K562 (cell line): ENCODE results near the gene TMEM92. TPM values are rescaled to one million over a fixed set of nuclear protein-coding genes. Genes with fewer than 3 reads are reported as not detected.
A peak's percentile ranks its signal among the peaks of the same experiment; 100 is the strongest.

Experiments
- ATAC-seq: fragments of 200-7000 bp; cut with Tn5 transposase; 3 replicates; pipeline ENCODE4 v1.9.1; 2020; ENCODE audit warnings: moderate library complexity
- BruUV-seq: library from RNA; stranded (reverse); fragments of 400-500 nt; replicated peaks from 2 replicates; lab custom pipeline; 2021; lab: Mats Ljungman, UMichigan
- CTCF ChIA-PET: fragments of 300-600 bp; formaldehyde crosslinking; extraction: SDS; loops from one replicate; lab custom pipeline; 2021; ENCODE audit warnings: low intra/inter-chr PET ratio; lab: Yijun Ruan, JAX
- POLR2A ChIA-PET: fragments of 300-600, 350-650 bp; sonication (Branson Sonifier 250); formaldehyde crosslinking; extraction: SDS; loops from one replicate; lab custom pipeline; 2021; ENCODE audit warnings: antibody characterized with exemption, inconsistent platforms; lab: Yijun Ruan, JAX
- DNase-seq, 4 experiments: peaks; one replicate each; pipeline versions ENCODE4 v3.0.0 to v3.0.0-alpha.2; 2011 to 2018; ENCODE audit warnings: low spot score in 3 of 4, mixed read lengths in 3 of 4; ENCODE audit errors: extremely low read depth in 1 of 4
- FAIRE-seq: peaks from 2 replicates; lab custom pipeline; 2011; peaks lifted over from hg19 to GRCh38; lab: Jason Lieb, UNC
- H2AFZ ChIP-seq: 2 replicates; pipeline ENCODE4 v1.6.0; 2011; ENCODE audit warnings: low read depth, low read length, control low read depth, inconsistent platforms
- H3K27ac ChIP-seq: fragments of 200-600 bp; 3 replicates; pipeline ENCODE4 v1.8.0; 2011; ENCODE audit warnings: low read depth, mild to moderate bottlenecking, control low read depth, inconsistent platforms, low read length, moderate library complexity, mixed read lengths; ENCODE audit errors: extremely low read depth
- H3K27me3 ChIP-seq, 2 experiments: fragments of 300-600 bp in 1 of 2; 2 replicates in 1 of 2; 3 replicates in 1 of 2; pipeline versions ENCODE4 v1.6.0 to v1.8.0; 2011; ENCODE audit warnings: inconsistent platforms in 2 of 2, low read length in 2 of 2, mild to moderate bottlenecking in 1 of 2, mixed read lengths in 1 of 2, moderate library complexity in 1 of 2; ENCODE audit not compliant: control insufficient read depth in 2 of 2, insufficient read depth in 2 of 2
- H3K36me3 ChIP-seq: fragments of 300-600 bp; 3 replicates; pipeline ENCODE4 v1.8.0; 2011; ENCODE audit warnings: mild to moderate bottlenecking, low read length, inconsistent platforms; ENCODE audit not compliant: control insufficient read depth, insufficient read depth
- H3K4me1 ChIP-seq, 2 experiments: fragments of 200-600 bp in 1 of 2; replicated peaks in 1 of 2; 2 replicates in 1 of 2; 3 replicates in 1 of 2; pipeline versions ENCODE4 v1.5.1 to v1.8.0; 2011; ENCODE audit warnings: inconsistent platforms in 2 of 2, low read length in 2 of 2, mild to moderate bottlenecking in 1 of 2, mixed read lengths in 1 of 2, moderate library complexity in 1 of 2; ENCODE audit not compliant: control insufficient read depth in 2 of 2, insufficient read depth in 2 of 2
- H3K4me2 ChIP-seq: 2 replicates; pipeline ENCODE4 v1.6.1; 2011; ENCODE audit warnings: low read length, control low read depth, inconsistent platforms, mixed read lengths; ENCODE audit not compliant: insufficient read depth
- H3K4me3 ChIP-seq: fragments of 200-600 bp; sonication (generic), shearing (Covaris generic); 2 replicates; pipeline ENCODE4 v1.5.1; 2016; ENCODE audit warnings: control low read depth, inconsistent platforms
- H3K79me2 ChIP-seq: fragments of 200-600 bp; 3 replicates; pipeline ENCODE4 v1.8.0; 2011; ENCODE audit warnings: low read length, inconsistent platforms; ENCODE audit not compliant: control insufficient read depth, insufficient read depth
- H3K9ac ChIP-seq, 2 experiments: 2 replicates each; pipeline versions ENCODE4 v1.6.0 to v1.6.1; 2011; ENCODE audit warnings: low read depth in 2 of 2, low read length in 2 of 2, control low read depth in 1 of 2, inconsistent platforms in 1 of 2, mild to moderate bottlenecking in 1 of 2, mixed read lengths in 1 of 2; ENCODE audit not compliant: insufficient read depth in 1 of 2
- H3K9me1 ChIP-seq: one replicate; pipeline ENCODE4 v1.6.0; 2011; ENCODE audit warnings: inconsistent platforms, mild to moderate bottlenecking, low read length, moderate library complexity; ENCODE audit not compliant: control insufficient read depth, insufficient read depth
- H3K9me3 ChIP-seq: replicated peaks from 2 replicates; pipeline ENCODE4 v1.5.1; 2011; ENCODE audit warnings: low read depth, low read length, inconsistent platforms; ENCODE audit not compliant: control insufficient read depth, insufficient read depth
- H4K20me1 ChIP-seq: replicated peaks from 2 replicates; pipeline ENCODE4 v1.6.1; 2011; ENCODE audit warnings: low read length, inconsistent platforms, mixed read lengths; ENCODE audit not compliant: control insufficient read depth, insufficient read depth
- KAT8 ChIP-seq: fragments of 450-650 bp; IDR thresholded peaks from 2 replicates; pipeline ENCODE4 v1.6.1; 2016; ENCODE audit warnings: low read depth, mild to moderate bottlenecking
- MTA1 ChIP-seq: fragments of 450-650 bp; IDR thresholded peaks from 2 replicates; pipeline ENCODE4 v1.6.1; 2017; ENCODE audit warnings: borderline replicate concordance
- SIRT6 ChIP-seq: IDR thresholded peaks from one replicate; pipeline ENCODE4 v1.6.1; 2012; ENCODE audit warnings: low read depth, mild to moderate bottlenecking, control low read depth, inconsistent platforms, low read length, moderate library complexity
- SMC3 ChIP-seq: conservative IDR thresholded peaks from 2 replicates; pipeline ENCODE4 v1.6.1; 2011; ENCODE audit warnings: low read depth, low read length, improper control_type of control experiment; ENCODE audit not compliant: insufficient read depth
- XRCC4 ChIP-seq: IDR thresholded peaks from one replicate; pipeline ENCODE4 v1.6.1; 2011; ENCODE audit not compliant: insufficient read depth, insufficient read length; ENCODE audit errors: extremely low read depth
- WGBS: fragments of 100-300 bp; shearing (Covaris generic); methylation state at CpG from one replicate; pipeline ENCODE4 v1.1.6; 2016; ENCODE audit warnings: low coverage, mixed read lengths; ENCODE audit not compliant: insufficient coverage; ENCODE audit errors: missing lambda C conversion rate; 5-methylcytosine and 5-hydroxymethylcytosine counted together
- in situ Hi-C: fragments of 300-500 bp; cut with MboI; formaldehyde crosslinking; loops from 4 replicates; pipeline ENCODE4 v1.15.0; 2018; ENCODE audit warnings: inconsistent platforms, mixed read lengths
- intact Hi-C: fragments of 100-400 bp; cut with micrococcal nuclease; formaldehyde crosslinking; loops from 2 replicates; pipeline ENCODE4 v1.14.2; 2022
- polyA plus RNA-seq, 8 experiments: library from polyadenylated mRNA; depleted of rRNA in 4 of 8; stranded (reverse) in 5 of 8; unstranded in 3 of 8; fragments of >200 nt; fragmentation: Nextera tagmentation in 2 of 8; fragmentation: Illumina TruSeq in 1 of 8; extraction: Ambion mirVana in 2 of 8; extraction: Trizol in 1 of 8; gene quantifications; 2 replicates each; pipeline versions ENCODE4 v1.2.1 to v1.2.3, GENCODE V29; 2011 to 2014; ENCODE audit warnings: inconsistent platforms in 1 of 8, missing spikeins in 1 of 8
- total RNA-seq, 7 experiments: library from RNA; depleted of rRNA in 6 of 7; stranded (reverse); fragments of >200 nt in 6 of 7; fragmentation: Illumina TruSeq in 2 of 7; extraction: Trizol in 2 of 7; gene quantifications; 2 replicates each; pipeline versions ENCODE4 v1.2.1 to v1.2.3, GENCODE V29; 2011 to 2021; ENCODE audit warnings: low replicate concordance in 1 of 7
- TF ChIP-seq, protein P1 (sequence below), 2 experiments: fragments of 450-650 bp in 1 of 2; sonication (generic) in 1 of 2; formaldehyde crosslinking in 1 of 2; IDR thresholded peaks in 1 of 2; conservative IDR thresholded peaks in 1 of 2; 2 replicates each; pipeline versions ENCODE4 v1.6.1 to v1.8.1; 2016 to 2023; ENCODE audit warnings: mild to moderate bottlenecking in 2 of 2, moderate library complexity in 2 of 2, inconsistent platforms in 1 of 2, missing genetic modification reagents in 1 of 2

Gene TMEM92
- total and polyA plus RNA-seq, 9 of the 15 experiments (the other 6 are each of a cell fraction or from before 2014, with no cell fraction given) = 0.14 to 2.1 (median 0.40) TPM

DNA sequence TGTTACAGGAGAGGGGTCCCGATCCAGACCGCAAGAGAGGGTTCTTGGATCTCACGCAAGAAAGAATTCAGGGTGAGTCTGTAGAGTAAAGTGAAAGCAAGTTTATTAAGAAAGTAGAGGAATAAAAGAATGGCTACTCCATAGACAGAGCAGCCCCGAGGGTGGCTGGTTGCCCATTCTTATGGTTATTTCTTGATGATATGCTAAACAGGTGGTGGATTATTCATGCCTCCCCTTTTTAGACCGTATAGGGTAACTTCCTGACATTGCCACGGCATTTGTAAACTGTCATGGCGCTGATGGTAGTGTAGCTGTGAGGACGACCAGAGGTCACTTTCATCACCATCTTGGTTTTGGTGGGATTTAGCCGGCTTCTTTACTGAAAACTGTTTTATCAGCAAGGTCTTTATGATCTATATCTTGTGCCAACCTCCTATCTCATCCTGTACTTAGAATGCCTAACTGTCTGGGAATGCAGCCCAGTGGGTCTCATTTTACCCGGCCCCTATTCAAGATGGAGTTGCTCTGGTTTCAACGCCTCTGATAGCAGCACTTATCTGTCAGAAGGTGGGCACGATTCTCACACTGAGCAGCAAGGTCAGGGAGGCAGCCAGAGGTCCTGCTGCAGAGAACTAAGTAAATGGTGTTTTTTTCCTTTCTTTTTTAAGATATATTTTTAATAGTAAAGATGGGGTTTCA is 45.2 kb downstream of the TMEM92 start (continued):
- TF ChIP-seq KAT8 = no peak

DNA sequence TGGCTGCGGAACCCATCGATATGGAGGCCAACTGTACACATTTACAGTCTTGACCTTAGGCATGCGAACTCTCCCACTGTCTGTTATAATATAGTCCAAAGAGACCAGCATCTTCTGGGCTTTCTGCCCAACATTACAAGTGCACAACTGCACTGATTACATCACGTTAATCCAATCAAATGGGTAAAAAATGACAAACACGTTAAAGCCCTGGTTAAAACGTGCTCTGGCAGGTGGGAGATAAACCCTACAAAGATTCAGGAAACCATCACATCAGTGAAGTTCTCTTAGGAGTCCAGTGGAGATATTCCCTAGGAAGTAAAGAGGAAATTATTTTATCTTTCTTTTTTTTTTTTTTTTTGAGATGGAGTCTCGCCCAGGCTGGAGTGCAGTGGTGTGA is 48.0 kb downstream of the TMEM92 start:
- in situ Hi-C loops (no loop called here), intact Hi-C loops (no loop called here)
- H3K27ac ChIP-seq = no peak overlapping the region
- 51% methylated on average over 6 of the region's 7 CpGs for WGBS
- no peaks in the 10 kb centered on the region for H3K9me1 ChIP-seq
- H3K27me3 ChIP-seq = peaks cover 9 to 10% of the 10 kb centered on the region in 2 experiments; a peak in 3 of 5 replicates
- ATAC-seq (no peak), FAIRE-seq (no peak), DNase-seq (no peak)
- ChIA-PET POLR2A (interaction anchor here (0.9 to 2.1 kb wide), 2 partner anchors 14 kb away, joined by 3 to 5 read pairs; no protein-coding TSS in a partner anchor), CTCF (no interaction called here)
- no peaks in the 10 kb centered on the region; a peak in 2 of 5 replicates for H3K4me1 ChIP-seq
- H3K36me3 ChIP-seq = no peaks in the 10 kb centered on the region
- no peak overlapping the region for H3K4me3 ChIP-seq
- no peak overlapping the region for H3K9ac ChIP-seq
- no TSS peak for BruUV-seq
- no peak for TF ChIP-seq SMC3
- no peak for TF ChIP-seq SIRT6
- TF ChIP-seq MTA1 = no peak
- TF ChIP-seq, protein P1, sequence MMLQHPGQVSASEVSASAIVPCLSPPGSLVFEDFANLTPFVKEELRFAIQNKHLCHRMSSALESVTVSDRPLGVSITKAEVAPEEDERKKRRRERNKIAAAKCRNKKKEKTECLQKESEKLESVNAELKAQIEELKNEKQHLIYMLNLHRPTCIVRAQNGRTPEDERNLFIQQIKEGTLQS (IDR thresholded peaks at IDR 0.05) = 0 out of 2 replicates have a peak, but pooled peaks have one; percentile 18
- TF ChIP-seq, protein P1 (CRISPR knock-in tag; conservative IDR thresholded peaks at IDR 0.05) = no peak
- TF ChIP-seq XRCC4 = no peak
- no peak overlapping the region for H3K4me2 ChIP-seq
- H3K9me3 ChIP-seq = no peaks in the 10 kb centered on the region
- no peak overlapping the region for H2AFZ ChIP-seq
- H3K79me2 ChIP-seq = no peaks in the 10 kb centered on the region
- H4K20me1 ChIP-seq = no peaks in the 10 kb centered on the region
